HL-60 (cell line): Measurements from ENCODE around the gene ARID1B.

Experiments
- DNase-seq, 2 experiments: peaks; one replicate each; pipeline ENCODE4 v3.0.0-alpha.2; 2010 to 2020; ENCODE audit warnings: low read depth in 1 of 2, low spot score in 1 of 2
- H3K27ac ChIP-seq: fragments of 250-450 bp; sonication (Bioruptor Pico); replicated peaks from 2 replicates; pipeline ENCODE4 v1.5.1; 2020; ENCODE audit warnings: mild to moderate bottlenecking, moderate library complexity
- H3K27me3 ChIP-seq: fragments of 250-450 bp; sonication (Bioruptor Pico); 2 replicates; pipeline ENCODE4 v1.5.1; 2021; ENCODE audit warnings: mild to moderate bottlenecking, moderate library complexity; ENCODE audit not compliant: insufficient read depth, poor library complexity, severe bottlenecking
- H3K4me3 ChIP-seq: replicated peaks from 2 replicates; pipeline ENCODE4 v1.5.1; 2011; ENCODE audit warnings: mild to moderate bottlenecking, control low read depth, low read length; ENCODE audit not compliant: insufficient read depth
- GABPA ChIP-seq: IDR thresholded peaks from 2 replicates; pipeline ENCODE4 v1.6.1; 2012; ENCODE audit warnings: low read depth
- POLR2AphosphoS5 ChIP-seq: IDR thresholded peaks from 2 replicates; pipeline ENCODE4 v1.6.1; 2012; ENCODE audit warnings: low read depth
- SPI1 ChIP-seq: IDR thresholded peaks from 2 replicates; pipeline ENCODE4 v1.6.1; 2012; ENCODE audit warnings: low read depth, mild to moderate bottlenecking, borderline replicate concordance
- TF ChIP-seq, protein P1 (sequence below): IDR thresholded peaks from one replicate; pipeline ENCODE4 v1.5.1; 2011; ENCODE audit warnings: low read length, control low read depth, inconsistent platforms; ENCODE audit not compliant: insufficient read depth
- TF ChIP-seq, protein P2 (sequence below): IDR thresholded peaks from 2 replicates; pipeline ENCODE4 v1.6.1; 2012; ENCODE audit warnings: low read depth; ENCODE audit not compliant: insufficient replicate concordance

The ARID1B gene

DNA sequence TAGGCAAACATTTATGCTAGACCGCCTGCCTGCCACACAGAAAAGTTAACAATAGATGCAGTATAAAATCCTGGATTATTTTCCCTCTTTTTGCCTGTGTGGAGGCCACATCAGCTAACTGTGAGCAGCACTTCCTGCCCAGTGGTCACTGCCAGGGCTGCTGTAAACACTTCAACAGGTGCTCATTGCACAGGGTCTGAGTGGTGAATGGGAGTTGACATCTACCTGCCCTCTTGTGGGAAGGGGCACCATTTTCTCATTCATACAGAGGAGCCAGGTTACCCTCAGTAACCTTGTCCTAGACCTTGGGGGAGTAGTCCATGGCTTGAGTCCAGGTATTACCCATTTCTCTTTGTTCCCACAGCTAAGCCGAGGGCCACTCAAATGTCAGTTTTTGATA, 310.8 kb downstream of the ARID1B start:
- no peak for DNase-seq
- no peaks in the 10 kb centered on the region for H3K27me3 ChIP-seq
- no peak overlapping the region for H3K27ac ChIP-seq
- no peak for TF ChIP-seq GABPA
- TF ChIP-seq, protein P1, sequence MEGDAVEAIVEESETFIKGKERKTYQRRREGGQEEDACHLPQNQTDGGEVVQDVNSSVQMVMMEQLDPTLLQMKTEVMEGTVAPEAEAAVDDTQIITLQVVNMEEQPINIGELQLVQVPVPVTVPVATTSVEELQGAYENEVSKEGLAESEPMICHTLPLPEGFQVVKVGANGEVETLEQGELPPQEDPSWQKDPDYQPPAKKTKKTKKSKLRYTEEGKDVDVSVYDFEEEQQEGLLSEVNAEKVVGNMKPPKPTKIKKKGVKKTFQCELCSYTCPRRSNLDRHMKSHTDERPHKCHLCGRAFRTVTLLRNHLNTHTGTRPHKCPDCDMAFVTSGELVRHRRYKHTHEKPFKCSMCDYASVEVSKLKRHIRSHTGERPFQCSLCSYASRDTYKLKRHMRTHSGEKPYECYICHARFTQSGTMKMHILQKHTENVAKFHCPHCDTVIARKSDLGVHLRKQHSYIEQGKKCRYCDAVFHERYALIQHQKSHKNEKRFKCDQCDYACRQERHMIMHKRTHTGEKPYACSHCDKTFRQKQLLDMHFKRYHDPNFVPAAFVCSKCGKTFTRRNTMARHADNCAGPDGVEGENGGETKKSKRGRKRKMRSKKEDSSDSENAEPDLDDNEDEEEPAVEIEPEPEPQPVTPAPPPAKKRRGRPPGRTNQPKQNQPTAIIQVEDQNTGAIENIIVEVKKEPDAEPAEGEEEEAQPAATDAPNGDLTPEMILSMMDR: no peak
- TF ChIP-seq, protein P2, sequence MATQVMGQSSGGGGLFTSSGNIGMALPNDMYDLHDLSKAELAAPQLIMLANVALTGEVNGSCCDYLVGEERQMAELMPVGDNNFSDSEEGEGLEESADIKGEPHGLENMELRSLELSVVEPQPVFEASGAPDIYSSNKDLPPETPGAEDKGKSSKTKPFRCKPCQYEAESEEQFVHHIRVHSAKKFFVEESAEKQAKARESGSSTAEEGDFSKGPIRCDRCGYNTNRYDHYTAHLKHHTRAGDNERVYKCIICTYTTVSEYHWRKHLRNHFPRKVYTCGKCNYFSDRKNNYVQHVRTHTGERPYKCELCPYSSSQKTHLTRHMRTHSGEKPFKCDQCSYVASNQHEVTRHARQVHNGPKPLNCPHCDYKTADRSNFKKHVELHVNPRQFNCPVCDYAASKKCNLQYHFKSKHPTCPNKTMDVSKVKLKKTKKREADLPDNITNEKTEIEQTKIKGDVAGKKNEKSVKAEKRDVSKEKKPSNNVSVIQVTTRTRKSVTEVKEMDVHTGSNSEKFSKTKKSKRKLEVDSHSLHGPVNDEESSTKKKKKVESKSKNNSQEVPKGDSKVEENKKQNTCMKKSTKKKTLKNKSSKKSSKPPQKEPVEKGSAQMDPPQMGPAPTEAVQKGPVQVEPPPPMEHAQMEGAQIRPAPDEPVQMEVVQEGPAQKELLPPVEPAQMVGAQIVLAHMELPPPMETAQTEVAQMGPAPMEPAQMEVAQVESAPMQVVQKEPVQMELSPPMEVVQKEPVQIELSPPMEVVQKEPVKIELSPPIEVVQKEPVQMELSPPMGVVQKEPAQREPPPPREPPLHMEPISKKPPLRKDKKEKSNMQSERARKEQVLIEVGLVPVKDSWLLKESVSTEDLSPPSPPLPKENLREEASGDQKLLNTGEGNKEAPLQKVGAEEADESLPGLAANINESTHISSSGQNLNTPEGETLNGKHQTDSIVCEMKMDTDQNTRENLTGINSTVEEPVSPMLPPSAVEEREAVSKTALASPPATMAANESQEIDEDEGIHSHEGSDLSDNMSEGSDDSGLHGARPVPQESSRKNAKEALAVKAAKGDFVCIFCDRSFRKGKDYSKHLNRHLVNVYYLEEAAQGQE: no peak
- TF ChIP-seq SPI1: no peak
- TF ChIP-seq POLR2AphosphoS5: no peak
- no peak overlapping the region for H3K4me3 ChIP-seq

DNA sequence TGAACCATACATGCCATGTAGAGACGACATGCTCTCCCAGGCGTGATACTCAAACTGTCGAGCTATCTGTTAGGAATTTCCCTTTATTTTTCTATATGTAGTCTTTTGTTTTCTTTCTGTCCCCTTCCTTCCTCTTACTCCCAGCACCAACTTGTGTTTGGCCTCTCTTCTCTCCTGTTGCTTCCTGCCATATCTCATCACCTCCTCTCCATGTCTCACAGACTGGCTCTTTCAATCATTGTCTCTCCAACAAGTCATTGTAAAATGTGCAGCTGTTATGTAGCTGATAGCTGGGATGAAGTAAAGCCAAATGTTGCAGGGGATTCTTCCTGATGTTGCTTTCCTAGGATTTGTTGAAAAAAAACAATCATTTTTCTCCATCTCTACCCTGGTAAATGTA, 311.7 kb downstream of the ARID1B start:
- DNase-seq: no peak
- Histone ChIP-seq H3K27me3 (no peaks in the 10 kb centered on the region), H3K27ac (no peak overlapping the region), H3K4me3 (no peak overlapping the region)
- TF ChIP-seq SPI1: no peak
- TF ChIP-seq POLR2AphosphoS5: no peak
- TF ChIP-seq, protein P1: no peak
- no peak for TF ChIP-seq GABPA
- TF ChIP-seq, protein P2: no peak

DNA sequence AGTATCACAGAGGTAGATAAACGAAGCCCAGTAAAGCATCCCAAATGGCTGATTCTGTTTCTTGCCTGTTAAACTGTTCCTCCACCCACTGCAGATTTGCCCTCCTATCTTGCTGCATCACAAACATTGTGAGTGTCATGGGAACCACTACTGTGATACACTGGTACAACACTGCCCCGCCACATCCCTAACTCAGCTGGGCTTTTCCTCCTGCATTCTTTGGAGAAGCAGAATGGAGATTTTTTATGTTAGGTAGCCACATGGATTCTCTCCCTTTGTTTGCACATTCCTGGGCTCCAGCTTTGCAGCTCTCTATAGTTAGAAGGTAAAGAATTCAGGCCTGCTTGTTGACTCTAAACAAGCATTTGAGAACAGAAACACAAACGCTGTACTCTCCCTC, 312.1 kb downstream of the ARID1B start:
- no peak overlapping the region for H3K4me3 ChIP-seq
- DNase-seq: no peak
- H3K27ac ChIP-seq: no peak overlapping the region

More for the DNA sequence above, 312.1 kb downstream of the ARID1B start:
- H3K27me3 ChIP-seq: no peaks in the 10 kb centered on the region
- TF ChIP-seq, protein P1: no peak
- TF ChIP-seq, protein P2: no peak
- TF ChIP-seq POLR2AphosphoS5 (no peak), SPI1 (no peak), GABPA (no peak)
